Uterus (tissue), 4 donors: ENCODE measurements around the gene FLT1. TPM values are rescaled to one million over a fixed set of nuclear protein-coding genes. Genes with fewer than 3 reads are reported as not detected.
A peak's percentile ranks its signal among the peaks of the same experiment; 100 is the strongest.

ENCODE experiments used
- DNase-seq, 2 donors: peaks; one replicate each; pipeline ENCODE4 v3.0.0-alpha.2; 2019 to 2020
- H3K27ac ChIP-seq, 2 donors: fragments of 200-600 bp; sonication (generic); 1 replicate in 1 of 2; 2 replicates in 1 of 2; pipeline ENCODE4 v1.5.1; 2016 to 2018
- H3K27me3 ChIP-seq, 2 donors: fragments of 200-600 bp; sonication (generic); one replicate each; pipeline ENCODE4 v1.5.1; 2018 to 2019; ENCODE audit warnings: control low read depth in 1 of 2
- H3K36me3 ChIP-seq, 2 donors: fragments of 200-600 bp; sonication (generic); one replicate each; pipeline ENCODE4 v1.5.1; 2019; ENCODE audit warnings: control low read depth in 1 of 2
- H3K4me1 ChIP-seq, 2 donors: fragments of 200-600 bp; sonication (generic); one replicate each; pipeline ENCODE4 v1.5.1; 2018 to 2019; ENCODE audit warnings: control low read depth in 1 of 2
- H3K4me3 ChIP-seq, 2 donors: fragments of 200-600 bp; sonication (generic); 1 replicate in 1 of 2; 2 replicates in 1 of 2; pipeline ENCODE4 v1.5.1; 2018 to 2019; ENCODE audit warnings: mild to moderate bottlenecking in 1 of 2
- H3K9me3 ChIP-seq, 2 donors: fragments of 200-600 bp; sonication (generic); one replicate each; pipeline ENCODE4 v1.5.1; 2019; ENCODE audit warnings: control low read depth in 1 of 2
- POLR2A ChIP-seq, 2 donors: fragments of 450-650 bp; IDR thresholded peaks; one replicate each; pipeline ENCODE4 v1.6.1; 2016; ENCODE audit warnings: antibody characterized with exemption in 2 of 2, mild to moderate bottlenecking in 1 of 2, moderate library complexity in 1 of 2
- intact Hi-C: fragments of 100-400 bp; cut with DNase I; formaldehyde crosslinking; loops from one replicate; pipeline ENCODE4 v1.15.1; 2023; ENCODE audit warnings: low total_unique reads
- total RNA-seq, 4 donors: library from RNA; depleted of rRNA in 3 of 4; stranded (reverse); fragments of >200 nt in 3 of 4; gene quantifications; one replicate each; pipeline versions ENCODE4 v1.1.0 to v1.2.4, GENCODE V29; 2014 to 2023
- TF ChIP-seq, protein P1 (sequence below), 4 experiments: fragments of 200-600 bp in 2 of 4; fragments of 450-650 bp in 2 of 4; sonication (generic) in 2 of 4; IDR thresholded peaks; one replicate each; pipeline ENCODE4 v1.5.1; 2016 to 2019; ENCODE audit warnings: antibody characterized with exemption in 4 of 4, mild to moderate bottlenecking in 2 of 4, moderate library complexity in 1 of 4
- donor health status: DM: yes; HTN: yes; CAD: no.

FLT1 gene
- total RNA-seq, 4 donors from 2014 or later, result 53.2 to 95.3 (median 62.0) TPM

DNA sequence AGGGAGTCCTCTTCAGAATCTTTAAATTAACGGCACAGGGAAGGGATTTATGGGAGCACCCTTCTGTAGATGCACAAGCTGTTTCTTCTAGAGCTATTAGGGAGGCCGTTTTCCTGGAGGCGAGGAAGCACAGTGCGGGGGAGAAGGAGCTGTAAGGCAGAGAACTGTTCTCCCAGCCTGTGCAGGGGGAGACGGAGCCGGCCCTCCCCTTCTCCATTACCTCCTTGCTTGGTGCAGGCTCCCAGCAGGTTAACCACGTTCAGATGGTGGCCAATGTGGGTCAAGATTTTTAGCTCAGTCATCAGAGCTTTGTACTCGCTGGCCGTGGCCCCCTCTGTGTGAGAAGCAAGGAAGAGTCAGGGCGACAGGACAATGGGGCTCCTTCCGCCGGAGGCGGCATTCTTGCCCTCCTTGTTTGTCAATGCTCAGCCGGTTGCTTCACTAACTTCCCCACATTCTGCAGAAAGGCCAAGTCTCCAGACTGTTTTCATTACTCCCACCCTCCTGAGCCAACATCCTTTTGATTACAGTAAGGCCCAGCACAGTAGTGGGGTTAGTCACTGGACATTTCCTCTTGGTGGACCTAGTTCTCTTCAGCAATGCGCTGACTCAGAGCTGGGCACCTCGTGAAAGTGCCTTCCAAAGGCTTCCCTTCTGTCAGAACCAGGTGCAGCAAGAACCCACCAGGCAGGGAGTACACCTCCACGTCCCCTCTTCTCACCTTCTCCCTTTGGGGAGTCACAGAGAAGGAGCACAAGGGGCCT, 165.4 kb downstream of the FLT1 start:
- Histone ChIP-seq H3K27ac (no peak overlapping the region), H3K9me3 (no peaks in the 10 kb centered on the region), H3K4me3 (no peak overlapping the region), H3K4me1 (no peaks in the 10 kb centered on the region), H3K27me3 (no peaks in the 10 kb centered on the region), H3K36me3 (no peaks in the 10 kb centered on the region)
- intact Hi-C loops, result no loop called here
- peak; percentile 22 to 24 for DNase-seq
- TF ChIP-seq, protein P1, sequence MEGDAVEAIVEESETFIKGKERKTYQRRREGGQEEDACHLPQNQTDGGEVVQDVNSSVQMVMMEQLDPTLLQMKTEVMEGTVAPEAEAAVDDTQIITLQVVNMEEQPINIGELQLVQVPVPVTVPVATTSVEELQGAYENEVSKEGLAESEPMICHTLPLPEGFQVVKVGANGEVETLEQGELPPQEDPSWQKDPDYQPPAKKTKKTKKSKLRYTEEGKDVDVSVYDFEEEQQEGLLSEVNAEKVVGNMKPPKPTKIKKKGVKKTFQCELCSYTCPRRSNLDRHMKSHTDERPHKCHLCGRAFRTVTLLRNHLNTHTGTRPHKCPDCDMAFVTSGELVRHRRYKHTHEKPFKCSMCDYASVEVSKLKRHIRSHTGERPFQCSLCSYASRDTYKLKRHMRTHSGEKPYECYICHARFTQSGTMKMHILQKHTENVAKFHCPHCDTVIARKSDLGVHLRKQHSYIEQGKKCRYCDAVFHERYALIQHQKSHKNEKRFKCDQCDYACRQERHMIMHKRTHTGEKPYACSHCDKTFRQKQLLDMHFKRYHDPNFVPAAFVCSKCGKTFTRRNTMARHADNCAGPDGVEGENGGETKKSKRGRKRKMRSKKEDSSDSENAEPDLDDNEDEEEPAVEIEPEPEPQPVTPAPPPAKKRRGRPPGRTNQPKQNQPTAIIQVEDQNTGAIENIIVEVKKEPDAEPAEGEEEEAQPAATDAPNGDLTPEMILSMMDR (IDR thresholded peaks at IDR 0.05), result no peak
- TF ChIP-seq POLR2A (IDR thresholded peaks at IDR 0.05), result no peak

DNA sequence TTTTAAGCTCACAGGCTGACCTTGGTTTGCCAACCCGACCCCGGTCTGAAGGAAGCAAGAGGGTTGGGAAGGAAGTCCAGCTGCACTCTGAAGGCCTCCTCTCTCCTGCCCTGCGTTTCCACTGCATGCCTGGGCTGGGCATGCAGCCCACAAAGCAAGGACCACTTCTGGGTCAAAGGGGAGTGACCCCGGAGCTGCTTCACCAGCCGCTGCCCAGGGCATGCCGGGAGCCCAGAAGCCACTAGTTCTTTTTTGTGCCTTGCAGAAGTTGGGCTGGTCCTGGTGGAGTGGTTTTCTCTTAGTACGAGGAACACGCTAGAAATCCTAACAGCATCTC, 166.7 kb downstream of the FLT1 start:
- intact Hi-C loops, result no loop called here
- Histone ChIP-seq H3K9me3 (no peaks in the 10 kb centered on the region), H3K27ac (no peak overlapping the region), H3K27me3 (no peaks in the 10 kb centered on the region), H3K4me1 (no peaks in the 10 kb centered on the region), H3K36me3 (no peaks in the 10 kb centered on the region), H3K4me3 (no peak overlapping the region)
- TF ChIP-seq, protein P1 (IDR thresholded peaks at IDR 0.05), result no peak
- no peak for DNase-seq

DNA sequence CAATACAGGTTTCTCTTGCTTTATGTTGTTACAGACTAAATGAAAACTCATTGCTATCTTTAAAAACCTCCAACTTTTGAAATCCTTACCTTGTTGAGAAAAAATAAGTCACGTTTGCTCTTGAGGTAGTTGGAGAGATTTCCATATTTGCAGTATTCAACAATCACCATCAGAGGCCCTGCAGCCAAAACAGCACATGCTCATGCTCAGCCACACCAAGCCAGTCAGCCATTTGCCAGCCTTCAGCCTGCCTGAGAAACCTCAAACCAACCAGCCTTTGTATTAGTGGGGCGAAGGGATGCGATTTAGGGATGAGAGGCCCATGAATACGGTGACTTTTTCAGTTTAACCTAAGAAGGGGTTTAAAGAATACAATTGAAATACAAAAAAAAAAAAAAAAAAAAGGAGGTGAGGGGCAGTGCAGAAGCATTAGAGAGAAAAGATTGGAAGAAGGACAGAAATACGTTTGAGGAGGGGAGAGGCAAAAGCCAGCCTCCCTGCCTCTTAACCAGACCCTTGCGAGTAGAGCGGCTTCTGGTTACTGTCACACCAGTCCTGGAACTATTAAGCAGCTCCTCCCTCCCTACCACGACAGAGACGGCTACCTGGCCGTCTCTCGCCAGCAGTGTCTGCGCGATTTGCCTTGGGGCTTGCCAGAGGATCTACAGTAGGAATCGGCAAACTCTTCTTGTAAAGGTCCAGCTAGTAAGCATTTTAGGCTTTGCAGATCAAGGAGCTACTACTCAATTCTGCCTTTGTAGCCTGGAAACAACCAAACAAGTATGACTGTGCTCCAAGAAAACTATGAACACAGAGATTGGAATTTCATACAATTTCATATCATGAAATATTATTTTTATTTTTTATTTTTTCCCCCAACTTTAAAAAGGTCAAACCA, 167.3 kb downstream of the FLT1 start:
- H3K4me1 ChIP-seq, result no peaks in the 10 kb centered on the region
- no peaks in the 10 kb centered on the region for H3K27me3 ChIP-seq
- intact Hi-C loops, result no loop called here
- no peak for DNase-seq
- TF ChIP-seq, protein P1 (IDR thresholded peaks at IDR 0.05), result no peak
- TF ChIP-seq POLR2A (IDR thresholded peaks at IDR 0.05), result no peak
- no peaks in the 10 kb centered on the region for H3K36me3 ChIP-seq
- no peaks in the 10 kb centered on the region for H3K9me3 ChIP-seq
- no peak overlapping the region for H3K4me3 ChIP-seq
- H3K27ac ChIP-seq, result no peak overlapping the region

DNA sequence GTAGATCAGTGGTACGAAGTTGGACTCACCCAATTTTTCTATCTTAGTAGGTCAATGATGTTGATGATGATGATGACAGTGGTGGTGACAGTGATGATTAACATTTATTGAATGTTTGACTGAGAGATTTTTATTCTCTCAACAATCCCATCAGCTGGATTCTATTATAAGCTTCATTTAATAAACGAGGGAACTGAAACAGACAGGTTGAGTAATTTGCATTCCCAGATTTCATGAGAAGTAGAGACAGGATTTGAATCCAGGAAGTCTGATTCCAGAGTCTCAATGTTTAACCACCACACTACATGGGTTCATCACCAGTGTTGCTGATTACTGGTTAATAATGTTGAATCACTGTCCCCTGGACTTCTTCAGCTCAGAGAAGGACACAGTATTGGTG, 168.9 kb downstream of the FLT1 start:
- H3K36me3 ChIP-seq, result no peaks in the 10 kb centered on the region
- H3K27ac ChIP-seq, result no peak overlapping the region
- no peaks in the 10 kb centered on the region for H3K4me1 ChIP-seq
- no peaks in the 10 kb centered on the region for H3K27me3 ChIP-seq
- no peak for DNase-seq
- H3K4me3 ChIP-seq, result no peak overlapping the region
- no peak for TF ChIP-seq POLR2A (IDR thresholded peaks at IDR 0.05)
- TF ChIP-seq, protein P1 (IDR thresholded peaks at IDR 0.05), result no peak
- no peaks in the 10 kb centered on the region for H3K9me3 ChIP-seq
- intact Hi-C loops, result no loop called here

DNA sequence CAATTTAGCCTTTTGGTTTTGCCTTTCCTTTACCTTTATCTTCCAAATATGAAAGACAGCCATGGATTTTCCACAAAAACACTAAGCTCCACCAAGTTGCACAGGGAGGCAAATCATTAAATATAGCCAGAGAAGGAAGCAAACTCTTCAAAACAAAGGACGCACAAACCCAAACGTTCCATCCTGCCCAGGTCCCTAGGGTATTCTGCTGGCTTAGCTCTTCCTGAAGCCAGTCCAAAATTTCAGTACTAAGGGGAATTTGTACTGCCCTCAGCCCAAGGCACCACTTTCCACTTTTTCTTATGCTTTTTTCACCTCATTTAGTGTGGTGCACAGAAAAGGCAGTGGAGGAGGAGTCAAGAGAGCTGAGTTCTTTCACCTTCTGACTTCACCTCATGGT, 169.9 kb downstream of the FLT1 start:
- Histone ChIP-seq H3K9me3 (no peaks in the 10 kb centered on the region), H3K4me1 (no peaks in the 10 kb centered on the region), H3K36me3 (no peaks in the 10 kb centered on the region), H3K4me3 (no peak overlapping the region), H3K27ac (peak overlapping the region in 1 of 2 donors; percentile 8), H3K27me3 (no peaks in the 10 kb centered on the region)
- TF ChIP-seq, protein P1 (IDR thresholded peaks at IDR 0.05), result no peak
- TF ChIP-seq POLR2A (IDR thresholded peaks at IDR 0.05), result no peak
- DNase-seq, result no peak
- intact Hi-C loops, result no loop called here
